ENCODE results near the gene WFIKKN1.

DNA sequence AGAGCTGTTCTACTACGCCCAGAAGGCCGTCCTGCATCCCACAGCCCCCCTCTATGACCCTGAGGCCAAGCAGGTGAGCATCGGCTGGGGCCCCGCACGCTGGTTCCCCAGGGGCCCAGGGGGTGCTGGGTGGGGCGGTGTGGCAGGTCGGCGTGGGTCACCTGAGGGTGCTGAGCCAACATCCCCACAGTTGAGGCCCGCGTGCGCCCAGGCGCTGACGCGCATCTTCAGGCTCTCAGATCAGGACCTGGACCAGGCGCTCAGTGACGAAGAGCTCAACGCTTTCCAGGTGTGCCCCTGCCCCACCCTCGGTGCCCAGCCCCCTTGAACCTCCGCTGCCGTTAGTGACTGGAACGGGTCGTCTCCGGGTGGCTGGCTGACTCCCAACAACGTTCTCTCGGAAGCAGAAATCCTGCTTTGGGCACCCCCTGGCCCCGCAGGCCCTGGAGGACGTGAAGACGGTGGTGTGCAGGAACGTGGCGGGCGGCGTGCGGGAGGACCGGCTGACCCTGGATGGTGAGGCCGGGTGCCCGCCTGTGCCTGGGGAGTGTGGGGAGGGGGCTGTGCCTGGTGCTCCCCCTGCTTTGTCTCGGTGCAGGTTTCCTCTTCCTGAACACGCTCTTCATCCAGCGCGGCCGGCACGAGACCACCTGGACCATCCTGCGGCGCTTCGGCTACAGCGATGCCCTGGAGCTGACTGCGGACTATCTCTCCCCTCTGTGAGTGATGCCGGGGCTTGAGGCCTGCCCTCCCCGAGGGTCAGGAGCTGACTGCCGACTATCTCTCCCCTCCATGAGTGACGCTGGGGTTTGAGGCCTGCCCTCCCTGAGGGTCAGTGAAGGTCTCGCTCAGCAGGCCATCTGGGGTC lies 39.9 kb downstream of the WFIKKN1 start:
- TF ChIP-seq, protein P1, sequence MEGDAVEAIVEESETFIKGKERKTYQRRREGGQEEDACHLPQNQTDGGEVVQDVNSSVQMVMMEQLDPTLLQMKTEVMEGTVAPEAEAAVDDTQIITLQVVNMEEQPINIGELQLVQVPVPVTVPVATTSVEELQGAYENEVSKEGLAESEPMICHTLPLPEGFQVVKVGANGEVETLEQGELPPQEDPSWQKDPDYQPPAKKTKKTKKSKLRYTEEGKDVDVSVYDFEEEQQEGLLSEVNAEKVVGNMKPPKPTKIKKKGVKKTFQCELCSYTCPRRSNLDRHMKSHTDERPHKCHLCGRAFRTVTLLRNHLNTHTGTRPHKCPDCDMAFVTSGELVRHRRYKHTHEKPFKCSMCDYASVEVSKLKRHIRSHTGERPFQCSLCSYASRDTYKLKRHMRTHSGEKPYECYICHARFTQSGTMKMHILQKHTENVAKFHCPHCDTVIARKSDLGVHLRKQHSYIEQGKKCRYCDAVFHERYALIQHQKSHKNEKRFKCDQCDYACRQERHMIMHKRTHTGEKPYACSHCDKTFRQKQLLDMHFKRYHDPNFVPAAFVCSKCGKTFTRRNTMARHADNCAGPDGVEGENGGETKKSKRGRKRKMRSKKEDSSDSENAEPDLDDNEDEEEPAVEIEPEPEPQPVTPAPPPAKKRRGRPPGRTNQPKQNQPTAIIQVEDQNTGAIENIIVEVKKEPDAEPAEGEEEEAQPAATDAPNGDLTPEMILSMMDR (tag by site-specific recombination; IDR thresholded peaks at IDR 0.05): no peak
- no peak for TF ChIP-seq HIC1 (tag by site-specific recombination; IDR thresholded peaks at IDR 0.05)
- no peak for TF ChIP-seq ZNF521 (tag by site-specific recombination; IDR thresholded peaks at IDR 0.05)

All from HEK293 (cell line).